Right lung (tissue), 5 donors: Measurements from ENCODE around the gene SCAF4. TPM values are rescaled to one million over a fixed set of nuclear protein-coding genes. Genes with fewer than 3 reads are reported as not detected.
"Not testable (repeated sequence)": the region's sequence is repeated elsewhere in the genome, so short reads cannot be mapped to it uniquely, and the experiment has no call there.

ENCODE experiments used
- DNase-seq, 2 donors: peaks; one replicate each; pipeline ENCODE4 v3.0.0-alpha.2; 2013
- polyA plus RNA-seq, 5 donors: library from polyadenylated mRNA; unstranded; fragments of 120-200 nt; gene quantifications; one replicate each; pipeline versions ENCODE4 v1.2.1 to v1.2.3, GENCODE V29; 2013; ENCODE audit warnings: inconsistent platforms in 1 of 5, low replicate concordance in 1 of 5; ENCODE audit not compliant: insufficient read length in 5 of 5, insufficient read depth in 1 of 5

SCAF4 gene
- polyA plus RNA-seq, 5 donors: 36.3 to 43.3 (median 38.7) TPM

- DNase-seq: no peak
Observed at GRCh38 chr21:31675318-31675717, 56.6 kb downstream of the SCAF4 start.

DNA sequence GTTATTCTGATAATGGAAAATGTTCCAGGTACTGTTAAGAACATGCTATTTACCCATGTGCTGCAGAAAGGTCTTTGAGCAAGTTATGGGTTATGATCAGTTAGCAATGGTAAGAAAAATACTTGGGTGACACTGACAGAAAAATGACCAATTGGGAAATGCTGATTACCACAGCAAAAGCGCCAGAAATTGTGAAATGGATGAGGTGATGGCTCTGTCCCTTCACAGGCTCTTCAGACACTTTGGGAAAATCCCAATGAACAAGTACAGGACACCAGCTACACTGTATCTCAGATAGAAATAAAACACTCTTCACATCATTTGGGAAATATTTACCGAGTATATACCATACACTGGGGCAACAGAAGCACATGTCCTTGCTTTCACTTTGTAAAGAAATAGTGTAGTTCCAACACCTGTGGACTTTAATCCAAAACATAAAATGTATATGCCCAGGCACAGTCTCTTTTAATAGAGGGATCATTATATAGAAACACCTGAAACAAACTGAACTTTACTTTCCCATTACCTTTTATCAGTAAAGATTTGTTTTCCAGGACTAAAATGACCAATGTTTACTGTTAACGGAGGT lies 58.5 kb downstream of the SCAF4 start:
- no peak for DNase-seq

DNA sequence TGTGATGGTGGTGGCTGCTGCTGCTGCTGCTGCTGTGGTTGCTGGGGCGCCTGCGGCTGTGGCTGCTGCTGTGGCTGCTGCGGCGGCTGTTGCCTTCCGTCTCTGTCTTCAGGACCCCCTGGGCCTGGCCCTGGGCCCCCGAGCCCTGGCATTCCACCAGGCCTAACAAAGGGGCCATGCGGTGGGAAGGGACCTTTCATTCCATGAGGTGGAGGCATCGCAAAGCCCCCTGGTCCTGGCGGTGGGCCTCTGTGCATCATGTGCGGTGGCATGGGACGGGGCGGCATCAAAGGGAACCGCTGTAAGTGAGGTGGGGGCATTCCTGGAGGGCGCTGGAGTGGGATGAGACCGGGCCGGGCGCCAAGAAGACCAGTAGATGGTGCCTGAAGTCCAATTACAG lies 60.0 kb downstream of the SCAF4 start:
- no peak for DNase-seq

DNA sequence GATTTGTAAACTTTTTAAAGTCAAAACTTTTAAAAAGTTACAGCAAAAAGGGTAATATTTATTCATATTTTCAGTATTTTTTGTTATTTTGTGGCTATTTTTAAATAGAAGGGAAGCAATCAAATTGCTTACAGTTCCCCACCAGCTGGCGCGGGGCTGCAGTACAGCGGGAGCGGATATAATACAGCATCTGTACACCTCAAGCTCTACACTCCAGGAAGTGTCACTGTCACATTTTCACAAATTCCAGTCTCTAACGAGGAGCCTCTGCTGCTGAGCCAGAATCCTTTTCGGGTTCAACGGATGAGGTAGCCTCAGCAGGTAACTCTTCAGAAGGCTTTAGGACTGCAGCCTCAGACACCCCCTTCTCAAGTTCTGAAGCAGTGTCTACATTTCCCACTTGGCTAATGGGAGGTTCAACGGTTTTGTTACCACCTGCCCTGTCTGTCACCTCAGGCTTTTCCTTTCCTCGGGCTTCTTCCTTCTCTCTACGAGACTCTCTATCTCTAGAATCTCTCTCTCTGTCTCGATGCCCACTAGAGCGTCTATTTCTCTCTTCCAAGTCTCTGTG lies 60.7 kb downstream of the SCAF4 start:
- no peak for DNase-seq

DNA sequence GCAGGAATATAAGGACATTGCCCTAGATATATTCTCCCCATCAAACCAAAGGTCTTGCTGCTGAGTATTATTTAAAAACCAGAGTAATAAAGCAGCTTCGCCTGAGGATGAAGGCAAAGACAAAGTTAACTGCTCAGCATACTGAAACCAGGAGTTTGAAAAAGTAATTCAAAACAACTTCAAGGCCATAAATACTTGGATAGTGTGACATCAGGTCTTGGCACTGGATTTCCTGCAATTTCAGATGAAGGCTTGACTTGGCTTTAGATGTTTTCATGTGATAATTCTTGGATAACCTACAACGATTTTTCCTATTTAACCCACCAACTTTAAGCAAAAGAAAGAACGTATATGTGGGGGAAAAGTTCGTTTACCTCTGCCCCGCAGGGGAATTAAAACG lies 61.8 kb downstream of the SCAF4 start:
- DNase-seq: no peak

DNA sequence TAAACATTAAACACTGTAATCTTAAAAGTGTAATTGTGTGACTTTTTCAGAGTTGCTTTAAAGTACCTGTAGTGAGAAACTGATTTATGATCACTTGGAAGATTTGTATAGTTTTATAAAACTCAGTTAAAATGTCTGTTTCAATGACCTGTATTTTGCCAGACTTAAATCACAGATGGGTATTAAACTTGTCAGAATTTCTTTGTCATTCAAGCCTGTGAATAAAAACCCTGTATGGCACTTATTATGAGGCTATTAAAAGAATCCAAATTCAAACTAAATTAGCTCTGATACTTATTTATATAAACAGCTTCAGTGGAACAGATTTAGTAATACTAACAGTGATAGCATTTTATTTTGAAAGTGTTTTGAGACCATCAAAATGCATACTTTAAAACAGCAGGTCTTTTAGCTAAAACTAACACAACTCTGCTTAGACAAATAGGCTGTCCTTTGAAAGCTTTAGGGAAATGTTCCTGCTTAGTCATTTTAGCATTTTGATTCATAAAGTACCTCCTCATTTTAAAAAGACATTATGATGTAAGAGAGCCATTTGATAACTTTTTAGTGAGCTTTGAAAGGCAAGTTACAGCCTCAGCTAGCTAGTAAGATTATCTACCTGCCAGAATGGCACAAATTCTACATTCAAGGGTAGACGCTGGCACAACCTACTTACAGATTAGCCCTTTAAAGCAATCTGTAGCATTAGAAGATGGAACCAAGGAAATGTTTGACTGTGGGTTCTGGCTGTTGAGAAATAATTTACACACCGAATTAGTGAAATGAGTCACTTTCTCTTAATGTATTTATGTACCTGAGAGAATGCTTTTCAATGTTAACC lies 63.0 kb downstream of the SCAF4 start:
- DNase-seq: no peak

DNA sequence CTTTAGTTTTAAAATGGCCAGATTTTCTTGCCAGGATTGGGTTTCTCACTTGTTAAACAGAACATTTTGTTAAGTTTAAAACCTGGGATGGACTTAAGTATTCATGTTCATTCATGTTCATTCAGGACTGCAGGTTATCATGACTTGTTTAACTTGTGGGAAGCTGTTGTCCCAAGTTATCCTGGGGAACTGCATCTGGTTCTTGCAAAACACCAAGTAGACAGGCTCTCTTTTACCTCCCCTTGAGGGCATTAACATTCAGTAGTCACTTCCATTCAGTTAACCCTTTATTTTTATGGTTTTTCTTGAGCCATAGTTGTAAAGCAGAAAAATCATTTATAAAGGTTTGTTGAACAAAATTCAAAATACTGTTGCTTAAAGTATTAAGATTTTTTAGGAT lies 64.3 kb downstream of the SCAF4 start:
- DNase-seq: no peak

DNA sequence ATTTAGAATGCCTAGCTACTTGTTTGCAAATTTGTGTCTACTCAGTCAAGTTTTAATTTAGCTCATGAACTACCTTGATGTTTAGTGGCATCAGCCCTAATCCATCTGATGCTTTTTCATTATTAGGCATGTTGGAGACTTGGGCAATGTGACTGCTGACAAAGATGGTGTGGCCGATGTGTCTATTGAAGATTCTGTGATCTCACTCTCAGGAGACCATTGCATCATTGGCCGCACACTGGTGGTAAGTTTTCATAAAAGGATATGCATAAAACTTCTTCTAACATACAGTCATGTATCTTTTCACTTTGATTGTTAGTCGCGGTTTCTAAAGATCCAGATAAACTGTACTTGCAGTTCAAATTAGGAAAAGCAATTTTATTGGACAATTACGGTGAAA lies 64.8 kb downstream of the SCAF4 start:
- DNase-seq: no peak

- DNase-seq: no peak
Observed at GRCh38 chr21:31666445-31667010, 65.4 kb downstream of the SCAF4 start.

GRCh38 chr21:31665869-31666268 lies 66.0 kb downstream of the SCAF4 start:
- not testable (repeated sequence) for DNase-seq

DNA sequence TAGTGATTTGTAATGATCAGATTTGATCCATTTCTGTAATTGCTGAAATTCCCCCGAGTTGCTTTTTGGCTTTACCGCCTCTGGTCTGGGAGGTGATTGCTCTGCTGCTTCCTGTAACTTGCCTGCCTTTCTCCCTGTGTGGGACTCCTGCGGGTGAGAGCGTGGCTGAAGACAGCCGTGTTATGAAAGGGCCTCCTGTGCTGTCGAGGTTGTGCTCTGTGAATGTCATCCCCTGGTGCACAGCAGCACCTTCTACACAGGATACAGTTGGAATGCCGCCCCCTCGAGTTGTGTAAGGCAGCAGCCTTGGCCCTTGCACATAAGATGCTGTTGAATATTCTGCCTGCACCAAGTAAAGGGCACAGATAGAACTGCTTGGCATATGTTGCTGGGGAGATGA lies 66.5 kb downstream of the SCAF4 start:
- no peak for DNase-seq

- DNase-seq: no peak
Observed at GRCh38 chr21:31663584-31664249, 68.2 kb downstream of the SCAF4 start.

- no peak for DNase-seq
Observed at GRCh38 chr21:31660591-31660990, 71.3 kb downstream of the SCAF4 start.

GRCh38 chr21:31660259-31660565 lies 71.7 kb downstream of the SCAF4 start:
- DNase-seq: peak; percentile 23 to 45

- DNase-seq: peak; percentile 91 to 92
Observed at GRCh38 chr21:31659536-31660258, 72.2 kb downstream of the SCAF4 start, which contains the start of gene SOD1. SOD1 (plus strand) TSS chr21:31659693; CDS start chr21:31659770, 77 bp downstream.

GRCh38 chr21:31659286-31659535 lies 72.7 kb downstream of the SCAF4 start:
- DNase-seq: no peak

GRCh38 chr21:31658053-31658452 lies 73.9 kb downstream of the SCAF4 start:
- no peak for DNase-seq

DNA sequence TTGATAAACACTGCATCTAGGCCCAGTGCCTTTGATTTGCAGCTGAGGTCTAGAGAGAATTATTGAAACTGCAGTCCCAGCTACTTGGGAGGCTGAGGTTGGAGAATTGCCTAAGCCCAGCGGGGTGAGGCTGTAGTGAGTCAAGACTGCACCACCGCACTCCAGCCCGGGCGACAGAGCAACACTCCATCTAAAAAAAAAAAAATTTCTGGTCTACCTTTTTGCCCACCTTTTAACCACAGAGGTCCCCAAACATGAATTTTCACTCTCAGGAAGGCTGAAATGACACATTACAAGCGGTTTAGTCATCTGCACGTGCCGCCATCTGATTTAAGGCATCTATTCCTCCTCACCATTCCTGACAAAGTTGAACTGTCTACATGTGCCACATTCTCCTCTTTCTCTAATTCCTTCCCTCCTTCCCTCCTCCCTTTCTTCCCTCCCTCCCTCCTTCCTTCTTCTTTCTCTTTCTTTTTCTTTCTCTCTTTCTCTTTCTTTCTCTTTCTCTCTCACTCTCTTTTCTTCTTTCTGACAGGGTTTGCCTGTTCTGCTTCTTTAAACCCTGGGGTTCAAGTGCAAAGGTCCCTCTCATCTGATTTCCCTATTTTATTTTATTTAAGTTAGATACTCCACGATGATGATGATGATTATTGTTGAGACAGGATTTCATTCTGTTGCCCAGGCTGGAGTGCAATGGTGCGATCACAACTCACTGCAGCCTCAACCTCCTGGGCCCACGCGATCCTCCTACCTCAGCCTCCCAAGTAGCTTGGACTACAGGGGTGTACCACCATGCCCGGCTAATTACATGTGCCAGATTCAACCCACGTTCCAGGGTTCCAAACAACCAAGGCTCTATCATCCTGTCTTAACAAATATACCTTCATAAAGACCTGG lies 75.5 kb downstream of the SCAF4 start:
- DNase-seq: no peak

DNA sequence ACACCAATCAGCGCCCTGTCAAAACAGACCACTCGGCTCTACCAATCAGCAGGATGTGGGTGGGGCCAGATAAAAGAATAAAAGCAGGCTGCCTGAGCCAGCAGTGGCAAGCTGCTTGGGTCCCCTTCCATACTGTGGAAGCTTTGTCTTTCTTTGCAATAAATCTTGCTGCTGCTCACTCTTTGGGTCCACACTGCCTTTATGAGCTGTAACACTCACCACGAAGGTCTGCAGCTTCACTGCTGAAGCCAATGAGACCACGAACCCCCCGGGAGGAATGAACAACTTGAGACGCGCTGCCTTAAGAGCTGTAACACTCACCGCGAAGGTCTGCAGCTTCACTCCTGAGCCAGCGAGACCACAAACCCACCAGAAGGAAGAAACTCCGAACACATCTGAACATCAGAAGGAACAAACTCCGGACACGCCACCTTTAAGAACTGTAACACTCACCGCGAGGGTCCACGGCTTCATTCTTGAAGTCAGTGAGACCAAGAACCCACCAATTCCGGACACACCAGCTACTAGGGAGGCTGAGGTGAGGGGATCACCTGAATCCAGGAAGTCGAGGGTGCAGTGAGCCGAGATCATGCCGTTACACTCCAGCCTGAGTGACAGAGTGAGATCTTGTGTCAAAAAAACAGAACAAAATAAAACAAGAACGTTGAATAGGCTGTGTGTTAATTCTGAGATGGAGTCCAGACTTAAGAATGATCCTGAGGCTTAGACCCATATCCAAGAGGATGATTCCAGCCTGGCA lies 76.9 kb downstream of the SCAF4 start:
- DNase-seq: not testable (repeated sequence)

- no peak for DNase-seq
Observed at GRCh38 chr21:31654340-31654739, 77.6 kb downstream of the SCAF4 start.
